HG02642 (cell line): ENCODE results near the gene FAM124B.
"Not testable (repeated sequence)": the region's sequence is repeated elsewhere in the genome, so short reads cannot be mapped to it uniquely, and the experiment has no call there.

Experiments
- ATAC-seq: cut with Tn5 transposase; IDR thresholded peaks from one replicate; pipeline ENCODE4 v1.9.1; 2021; ENCODE audit warnings: mild to moderate bottlenecking; ENCODE audit not compliant: unreplicated experiment, poor library complexity

The FAM124B gene

GRCh38 chr2:224386876-224387275 lies 15.0 kb downstream of the FAM124B start:
- ATAC-seq, result no peak

GRCh38 chr2:224382973-224383555 lies 18.8 kb downstream of the FAM124B start:
- ATAC-seq, result no peak

DNA sequence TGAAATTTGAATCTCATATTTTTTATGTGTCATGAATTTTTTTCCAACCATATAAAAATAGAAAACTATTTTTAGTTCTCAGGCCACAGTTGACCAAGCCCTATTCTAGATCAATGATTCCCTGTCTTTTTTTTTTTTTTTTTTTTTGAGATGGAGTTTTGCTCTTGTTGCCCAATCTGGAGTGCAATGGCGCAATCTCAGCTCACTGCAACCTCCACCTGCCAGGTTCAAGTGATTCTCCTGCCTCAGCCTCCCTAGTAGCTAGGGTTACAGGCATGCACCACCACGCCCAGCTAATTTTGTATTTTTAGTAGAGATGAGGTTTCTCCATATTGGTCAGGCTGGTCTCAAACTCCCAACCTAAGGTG lies 19.6 kb downstream of the FAM124B start:
- ATAC-seq, result not testable (repeated sequence)

DNA sequence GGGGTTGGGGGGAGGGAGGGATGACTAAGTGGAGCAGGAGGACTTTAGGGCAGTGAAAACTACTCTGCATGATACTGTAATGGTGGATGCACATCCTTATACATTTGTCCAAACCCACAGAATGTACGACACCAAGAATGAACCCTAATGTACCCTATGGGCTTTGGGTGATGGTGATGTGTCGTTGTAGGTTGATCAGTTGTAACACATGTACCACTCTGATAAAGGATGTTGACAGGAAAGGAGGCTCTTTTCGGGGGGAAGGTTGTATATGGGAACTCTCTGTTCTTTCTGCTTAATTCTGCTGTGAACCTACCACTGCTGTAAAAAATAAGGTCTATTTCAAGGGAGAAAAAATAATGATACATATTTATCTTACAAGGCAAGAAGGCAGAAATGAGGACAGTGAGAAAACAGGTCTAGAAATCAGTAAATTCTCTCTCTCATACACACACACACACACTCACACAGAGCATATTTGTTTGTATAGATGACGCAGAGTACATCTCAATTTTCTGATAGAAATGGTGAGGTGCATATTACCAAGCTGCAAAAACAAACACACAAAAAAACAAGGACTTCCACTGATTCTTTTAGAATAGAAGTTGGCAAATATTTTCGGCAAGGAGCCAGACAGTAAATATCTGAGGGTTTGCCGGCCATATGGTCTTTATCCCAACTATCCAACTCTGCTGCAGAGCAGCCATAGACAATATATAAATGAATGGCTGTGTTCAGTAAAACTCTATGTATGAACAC lies 20.2 kb downstream of the FAM124B start:
- no peak for ATAC-seq

DNA sequence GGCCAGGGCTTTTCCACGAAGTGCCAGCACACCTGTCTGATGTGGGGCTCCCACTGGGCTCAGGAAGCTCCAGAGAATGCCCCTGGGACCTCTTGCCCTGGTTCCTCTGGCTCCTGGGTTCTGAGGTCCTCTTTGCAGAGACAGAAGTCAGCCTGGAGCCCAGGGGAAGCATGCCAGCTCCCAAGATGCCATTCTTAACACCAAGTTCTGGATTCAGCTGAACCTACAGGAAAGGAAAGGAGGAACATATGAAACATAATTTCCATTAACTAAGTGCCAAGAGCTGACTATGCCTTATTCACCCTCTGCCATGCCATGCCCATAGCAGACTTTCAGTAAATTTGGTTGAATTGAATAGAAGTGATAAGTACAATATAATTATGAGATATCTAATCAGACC lies 21.9 kb downstream of the FAM124B start:
- ATAC-seq, result no peak

GRCh38 chr2:224379172-224379571 lies 22.7 kb downstream of the FAM124B start:
- no peak for ATAC-seq

DNA sequence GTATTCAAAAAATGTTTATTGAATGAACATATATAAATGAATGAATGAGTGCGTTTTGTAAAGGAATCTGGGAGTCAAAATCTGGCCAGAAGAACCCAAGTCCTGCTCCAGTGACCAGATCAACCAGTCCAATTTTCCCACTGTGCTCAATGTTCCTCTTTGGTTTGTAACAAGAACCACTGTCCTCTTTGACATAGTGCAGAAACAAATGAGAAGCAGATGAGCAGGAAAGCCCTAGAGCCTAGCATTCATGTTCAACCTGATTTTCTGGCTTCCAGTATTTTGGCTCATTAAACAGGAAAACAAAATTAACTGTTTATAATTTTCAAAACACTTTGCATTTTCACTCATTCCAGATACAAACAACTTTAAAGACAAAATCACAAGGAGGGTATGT lies 23.2 kb downstream of the FAM124B start:
- no peak for ATAC-seq

GRCh38 chr2:224377751-224378700 lies 23.9 kb downstream of the FAM124B start:
- ATAC-seq, result no peak

DNA sequence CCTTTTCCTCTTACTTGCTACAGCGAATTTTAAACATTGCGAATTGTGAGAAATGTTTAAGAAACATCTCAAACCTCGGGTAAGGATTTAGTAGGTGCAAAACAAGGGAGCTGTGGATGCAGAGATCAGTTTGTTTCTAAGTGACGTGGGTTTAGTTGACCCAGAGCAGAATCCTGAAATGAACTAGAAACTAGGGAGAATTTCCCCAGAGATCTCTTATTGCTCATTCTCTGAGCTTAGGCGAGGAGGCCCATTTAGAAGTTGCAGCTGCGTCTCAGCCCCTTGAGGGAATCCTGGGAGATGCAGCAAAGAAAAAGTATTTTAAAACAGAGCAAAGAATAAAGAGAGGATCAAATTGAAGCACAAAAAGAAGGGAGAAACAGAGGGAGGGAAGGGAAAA lies 29.3 kb downstream of the FAM124B start:
- no peak for ATAC-seq

GRCh38 chr2:224369028-224369632 lies 32.8 kb downstream of the FAM124B start:
- ATAC-seq, result no peak

GRCh38 chr2:224366267-224366844 lies 35.6 kb downstream of the FAM124B start:
- no peak for ATAC-seq

DNA sequence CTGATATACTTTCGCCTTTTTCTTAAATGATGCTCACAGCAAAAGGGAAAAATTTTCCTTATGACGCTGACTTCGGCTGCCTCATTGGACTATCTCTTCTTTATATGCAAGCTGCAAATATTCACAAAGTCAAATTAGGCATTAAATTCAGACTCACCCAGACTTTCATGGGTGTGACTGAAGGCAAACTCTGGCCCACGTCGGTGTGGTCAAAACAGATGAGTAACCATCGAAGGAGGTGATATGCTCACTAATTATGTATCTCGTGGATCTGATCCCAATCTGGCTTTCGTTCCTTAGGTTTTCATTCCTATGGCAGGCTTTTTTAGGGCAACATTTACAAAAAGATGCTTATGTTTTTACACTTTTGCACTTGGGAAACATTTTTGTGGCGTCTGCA lies 36.6 kb downstream of the FAM124B start:
- no peak for ATAC-seq

GRCh38 chr2:224363281-224363680 lies 38.6 kb downstream of the FAM124B start:
- no peak for ATAC-seq

GRCh38 chr2:224362094-224362493 lies 39.8 kb downstream of the FAM124B start:
- no peak for ATAC-seq

- no peak for ATAC-seq
These were observed 41.1 kb downstream of the FAM124B start for GRCh38 chr2:224360801-224361251.

GRCh38 chr2:224359569-224359968 lies 42.3 kb downstream of the FAM124B start:
- peak; percentile 44 for ATAC-seq

DNA sequence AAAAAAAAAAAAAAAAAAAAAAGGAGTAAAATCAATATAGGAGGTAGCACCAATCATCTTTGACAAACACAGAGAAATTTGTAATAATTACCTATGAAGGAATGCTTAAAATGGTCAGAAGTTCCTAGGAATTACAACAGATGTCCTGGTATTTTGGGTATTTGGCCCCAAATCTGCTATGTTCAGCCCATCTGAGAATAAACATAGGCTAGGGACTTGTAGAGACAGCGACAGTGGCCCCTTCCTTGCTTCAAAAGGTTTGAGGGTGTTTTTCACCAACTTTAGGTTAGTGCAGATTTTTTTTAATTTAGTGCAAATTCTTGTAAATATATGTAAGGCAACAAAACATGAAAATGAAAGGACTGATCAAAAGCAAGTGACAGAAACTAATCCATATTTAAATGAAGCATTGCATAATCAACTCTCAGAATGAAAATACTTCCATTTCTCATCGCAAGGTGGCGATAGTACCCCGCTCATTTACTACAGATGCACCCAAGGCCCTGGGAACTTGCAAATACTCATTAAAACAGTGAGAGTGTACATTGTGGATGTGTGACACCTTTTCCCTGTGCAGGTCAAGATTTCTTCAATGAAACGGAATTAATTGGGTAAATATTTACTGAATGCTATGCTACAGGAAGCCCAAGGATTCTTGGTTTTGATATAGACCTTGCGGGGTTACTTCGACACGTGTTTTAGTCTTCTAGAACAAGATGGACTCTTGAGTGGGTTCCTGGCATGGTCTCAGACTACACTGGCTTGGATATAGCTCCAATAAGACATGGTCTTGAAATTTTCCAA lies 44.6 kb downstream of the FAM124B start:
- peak; percentile 87 for ATAC-seq

- ATAC-seq, result no peak
These were observed 47.2 kb downstream of the FAM124B start for GRCh38 chr2:224354632-224355211.

GRCh38 chr2:224350703-224351102 lies 51.2 kb downstream of the FAM124B start:
- ATAC-seq, result no peak
